Body of pancreas (tissue), 4 donors: ENCODE data around the gene TMEM131L.

ENCODE experiments used
- CTCF ChIP-seq, 7 experiments: fragments of 450-650 bp in 4 of 7; fragments of 200-600 bp in 3 of 7; sonication (generic) in 3 of 7; IDR thresholded peaks; one replicate each; pipeline ENCODE4 v1.5.1; 2016 to 2019; ENCODE audit warnings: antibody characterized with exemption in 7 of 7
- POLR2A ChIP-seq, 3 donors: fragments of 450-650 bp; IDR thresholded peaks; one replicate each; pipeline ENCODE4 v1.6.1; 2016; ENCODE audit warnings: antibody characterized with exemption in 3 of 3, mild to moderate bottlenecking in 2 of 3

GRCh38 chr4:153465140-153465539 is 1.0 kb upstream of the TMEM131L start:
- no peak for TF ChIP-seq CTCF (IDR thresholded peaks at IDR 0.05)
- no peak for TF ChIP-seq POLR2A (IDR thresholded peaks at IDR 0.05)
